Femur (tissue), 1 donor: Measurements from ENCODE around the gene FOXE3.

ENCODE experiments used
- DNase-seq: peaks from one replicate; pipeline ENCODE4 v3.0.0-alpha.2; 2017

The FOXE3 gene

GRCh38 chr1:47406966-47407365 lies 9.1 kb upstream of the FOXE3 start:
- DNase-seq, result no peak

DNA sequence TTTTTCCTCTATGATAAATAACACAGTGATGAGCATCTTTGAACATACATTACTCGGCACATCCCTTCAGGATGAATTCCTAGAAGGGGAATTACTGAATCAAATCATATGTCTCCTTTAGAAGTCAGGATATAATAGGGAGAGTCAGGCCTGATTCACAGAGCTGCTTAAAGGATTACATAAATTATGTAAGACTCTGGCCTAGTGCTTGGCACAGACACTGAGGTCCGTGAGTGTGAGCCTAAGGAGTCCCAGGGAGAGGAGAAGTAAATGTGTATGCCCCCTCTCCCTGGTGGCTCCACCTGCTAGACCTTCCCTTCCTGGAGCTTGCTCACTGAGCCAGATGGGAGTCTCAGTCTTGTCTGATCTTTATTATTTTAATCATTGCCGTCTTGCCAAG lies 8.6 kb upstream of the FOXE3 start:
- DNase-seq, result no peak

DNA sequence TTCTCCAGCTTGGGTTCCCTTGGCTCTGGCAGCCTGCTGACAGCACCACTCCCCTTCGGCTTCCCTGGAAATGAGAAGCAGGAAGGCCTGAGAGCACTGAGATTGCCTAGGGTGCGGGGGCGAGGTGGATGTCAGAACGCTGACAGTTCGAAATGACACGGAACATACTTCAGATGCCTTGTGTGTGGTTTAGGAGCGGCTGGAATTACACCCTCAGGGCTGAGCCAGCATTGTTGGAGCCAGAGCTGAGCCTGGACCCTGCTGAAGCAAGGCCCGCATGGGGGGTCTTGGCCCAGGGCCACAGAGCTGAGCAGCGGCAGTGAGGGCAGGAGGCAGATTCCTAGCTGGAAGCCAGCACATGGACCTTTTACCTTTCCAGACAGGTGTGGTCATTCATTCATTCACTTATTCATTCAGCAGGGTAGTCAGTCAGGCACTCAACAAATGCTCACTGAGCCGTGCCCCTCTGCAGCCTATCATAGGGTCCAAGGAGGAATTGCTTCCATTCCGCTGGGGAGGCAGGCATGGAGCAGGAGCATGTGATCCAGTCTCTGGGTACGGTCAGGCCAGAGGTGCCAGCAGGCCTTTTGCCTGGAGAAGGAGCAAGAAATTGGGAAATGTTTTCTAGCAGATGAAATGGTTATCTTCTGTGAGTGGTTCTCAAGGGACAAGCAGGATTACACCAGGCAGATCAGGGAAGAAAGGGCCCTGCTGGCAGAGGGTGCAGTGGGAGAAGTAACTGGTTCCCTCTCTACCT lies 6.6 kb upstream of the FOXE3 start:
- no peak for DNase-seq

GRCh38 chr1:47410068-47410455 lies 6.0 kb upstream of the FOXE3 start:
- no peak for DNase-seq

DNA sequence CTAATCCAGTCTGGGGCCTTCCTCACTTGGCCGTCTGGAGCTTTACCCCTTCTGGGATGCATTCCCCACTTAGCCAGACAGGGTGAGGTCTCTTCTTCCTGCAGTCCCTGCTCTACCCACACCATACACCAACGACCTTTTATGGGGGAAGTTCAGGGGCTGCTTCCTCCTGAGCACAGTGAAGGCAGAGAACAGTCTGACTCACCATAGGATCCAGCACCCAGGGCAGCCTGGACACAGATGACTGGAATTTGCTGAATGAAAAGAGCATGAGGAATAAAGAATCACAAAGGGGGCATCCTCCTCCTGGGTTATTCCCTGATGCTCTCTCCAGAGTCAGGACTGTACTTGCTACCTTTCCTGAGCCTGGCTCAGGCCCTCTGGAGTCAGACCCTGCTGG lies 4.6 kb upstream of the FOXE3 start:
- no peak for DNase-seq

DNA sequence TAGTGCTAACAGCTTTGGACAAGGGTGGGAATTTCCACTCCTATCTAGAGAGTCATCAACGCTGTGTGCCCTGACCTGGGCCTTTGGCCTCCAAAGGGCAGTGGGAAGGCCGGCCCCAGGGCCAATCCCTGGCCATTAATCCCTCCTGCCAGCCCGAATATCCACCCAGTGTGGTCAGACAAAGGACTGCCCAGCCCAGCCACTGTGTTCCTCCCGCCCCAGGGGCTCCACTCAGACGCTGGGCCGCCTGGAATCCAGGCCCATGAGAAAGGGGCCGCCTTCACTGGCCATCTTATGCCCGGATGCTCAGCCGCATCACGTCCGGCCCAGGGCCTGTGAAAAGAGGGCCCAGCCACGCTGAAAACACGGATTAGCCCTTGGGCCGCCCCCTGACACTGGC lies 3.6 kb upstream of the FOXE3 start:
- no peak for DNase-seq

DNA sequence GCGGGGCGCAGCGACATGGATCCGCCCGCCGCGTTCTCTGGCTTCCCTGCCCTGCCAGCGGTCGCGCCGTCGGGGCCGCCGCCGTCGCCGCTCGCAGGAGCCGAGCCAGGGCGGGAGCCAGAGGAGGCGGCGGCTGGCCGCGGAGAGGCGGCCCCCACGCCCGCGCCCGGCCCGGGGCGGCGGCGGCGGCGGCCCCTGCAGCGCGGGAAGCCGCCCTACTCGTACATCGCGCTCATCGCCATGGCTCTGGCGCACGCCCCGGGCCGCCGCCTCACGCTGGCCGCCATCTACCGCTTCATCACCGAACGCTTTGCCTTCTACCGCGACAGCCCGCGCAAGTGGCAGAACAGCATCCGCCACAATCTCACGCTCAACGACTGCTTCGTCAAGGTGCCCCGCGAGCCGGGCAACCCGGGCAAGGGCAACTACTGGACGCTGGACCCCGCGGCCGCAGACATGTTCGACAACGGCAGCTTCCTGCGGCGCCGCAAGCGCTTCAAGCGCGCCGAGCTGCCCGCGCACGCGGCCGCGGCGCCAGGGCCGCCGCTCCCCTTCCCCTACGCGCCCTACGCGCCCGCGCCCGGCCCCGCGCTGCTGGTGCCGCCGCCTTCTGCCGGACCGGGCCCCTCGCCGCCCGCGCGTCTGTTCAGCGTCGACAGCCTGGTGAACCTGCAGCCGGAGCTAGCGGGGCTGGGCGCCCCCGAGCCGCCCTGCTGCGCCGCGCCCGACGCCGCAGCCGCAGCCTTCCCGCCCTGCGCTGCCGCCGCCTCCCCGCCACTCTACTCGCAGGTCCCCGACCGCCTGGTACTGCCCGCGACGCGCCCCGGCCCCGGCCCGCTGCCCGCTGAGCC lies 459 bp downstream of the FOXE3 start:
- no peak for DNase-seq

DNA sequence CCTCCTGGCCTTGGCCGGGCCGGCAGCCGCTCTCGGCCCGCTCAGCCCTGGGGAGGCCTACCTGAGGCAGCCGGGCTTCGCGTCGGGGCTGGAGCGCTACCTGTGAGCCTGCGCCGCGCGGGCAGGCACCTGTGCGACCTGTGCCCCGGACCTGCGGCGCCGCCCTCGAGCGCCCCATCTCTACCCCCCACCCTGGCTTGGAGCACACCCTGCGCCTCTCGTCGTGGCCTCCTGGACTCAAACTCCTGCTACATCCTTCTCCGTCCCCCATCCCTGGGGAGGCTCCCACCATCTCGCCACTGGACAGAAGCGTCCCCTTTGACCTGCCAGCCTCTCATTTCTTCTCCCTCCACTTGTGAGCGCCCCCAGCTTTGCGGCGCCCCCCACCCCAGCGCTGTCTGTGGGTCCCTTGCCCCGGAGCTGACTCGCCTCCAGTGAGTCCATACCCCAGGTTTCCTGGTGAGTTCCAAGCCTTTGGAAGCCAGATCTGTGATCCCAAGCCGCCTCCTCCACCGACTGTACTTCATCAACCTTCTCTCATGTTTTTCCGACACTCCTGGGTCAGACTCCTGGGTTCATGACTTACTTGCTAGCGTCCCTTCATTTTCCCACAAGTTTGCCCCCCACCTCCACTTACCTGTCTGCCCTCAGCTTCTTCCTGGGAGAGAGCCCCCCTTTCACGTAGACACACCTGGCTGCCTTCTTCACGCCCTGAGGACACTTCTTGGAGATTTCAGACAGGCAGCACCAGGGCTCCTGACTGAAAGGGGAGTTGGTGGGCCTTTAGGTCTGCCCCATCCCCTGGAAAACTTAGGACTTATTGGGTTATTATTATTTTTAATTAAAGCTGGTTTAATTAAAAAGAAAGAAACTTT lies 1.3 kb downstream of the FOXE3 start:
- DNase-seq, result no peak

GRCh38 chr1:47418122-47418521 lies 2.0 kb downstream of the FOXE3 start:
- no peak for DNase-seq

GRCh38 chr1:47418681-47419325 lies 2.7 kb downstream of the FOXE3 start:
- no peak for DNase-seq

DNA sequence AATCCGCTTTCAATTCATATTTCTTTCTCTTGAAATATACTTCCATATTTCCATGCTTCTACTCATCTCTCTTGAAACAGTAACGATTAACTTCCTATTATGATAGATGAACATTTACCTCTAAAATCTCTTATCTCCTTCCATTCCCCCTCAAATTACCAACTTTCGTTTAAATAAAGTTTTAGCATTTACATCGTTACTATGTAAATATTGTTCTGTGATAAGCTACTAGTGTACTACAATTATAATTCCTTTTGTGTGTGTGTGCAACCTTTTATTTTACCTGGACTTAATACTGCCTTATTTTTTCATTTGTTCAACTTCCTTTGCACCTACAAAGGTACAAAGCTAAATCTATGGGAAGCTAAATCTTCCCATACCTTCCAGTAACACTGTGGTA lies 4.5 kb downstream of the FOXE3 start:
- DNase-seq, result no peak

DNA sequence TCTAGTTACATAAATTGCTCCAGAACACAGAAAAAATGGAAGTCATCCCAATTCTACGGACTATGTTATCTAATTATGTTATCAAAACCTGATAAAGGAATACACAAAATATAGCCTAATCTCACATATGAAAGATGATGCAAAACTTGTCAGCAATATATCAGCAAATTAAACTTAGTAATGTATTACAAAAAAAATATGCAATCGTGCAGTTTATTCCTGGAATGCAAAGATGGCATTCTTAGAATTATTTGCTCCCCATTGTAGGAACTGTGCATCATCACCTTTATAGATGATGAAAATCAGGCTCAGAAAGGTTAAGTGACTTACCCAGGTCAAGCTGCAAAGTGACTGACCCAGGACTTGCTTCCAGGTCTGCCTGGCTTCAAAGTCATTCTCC lies 7.8 kb downstream of the FOXE3 start:
- no peak for DNase-seq

GRCh38 chr1:47424336-47424982 lies 8.4 kb downstream of the FOXE3 start:
- no peak for DNase-seq

- DNase-seq, result no peak
These were observed 15.4 kb downstream of the FOXE3 start for GRCh38 chr1:47431534-47431933.

DNA sequence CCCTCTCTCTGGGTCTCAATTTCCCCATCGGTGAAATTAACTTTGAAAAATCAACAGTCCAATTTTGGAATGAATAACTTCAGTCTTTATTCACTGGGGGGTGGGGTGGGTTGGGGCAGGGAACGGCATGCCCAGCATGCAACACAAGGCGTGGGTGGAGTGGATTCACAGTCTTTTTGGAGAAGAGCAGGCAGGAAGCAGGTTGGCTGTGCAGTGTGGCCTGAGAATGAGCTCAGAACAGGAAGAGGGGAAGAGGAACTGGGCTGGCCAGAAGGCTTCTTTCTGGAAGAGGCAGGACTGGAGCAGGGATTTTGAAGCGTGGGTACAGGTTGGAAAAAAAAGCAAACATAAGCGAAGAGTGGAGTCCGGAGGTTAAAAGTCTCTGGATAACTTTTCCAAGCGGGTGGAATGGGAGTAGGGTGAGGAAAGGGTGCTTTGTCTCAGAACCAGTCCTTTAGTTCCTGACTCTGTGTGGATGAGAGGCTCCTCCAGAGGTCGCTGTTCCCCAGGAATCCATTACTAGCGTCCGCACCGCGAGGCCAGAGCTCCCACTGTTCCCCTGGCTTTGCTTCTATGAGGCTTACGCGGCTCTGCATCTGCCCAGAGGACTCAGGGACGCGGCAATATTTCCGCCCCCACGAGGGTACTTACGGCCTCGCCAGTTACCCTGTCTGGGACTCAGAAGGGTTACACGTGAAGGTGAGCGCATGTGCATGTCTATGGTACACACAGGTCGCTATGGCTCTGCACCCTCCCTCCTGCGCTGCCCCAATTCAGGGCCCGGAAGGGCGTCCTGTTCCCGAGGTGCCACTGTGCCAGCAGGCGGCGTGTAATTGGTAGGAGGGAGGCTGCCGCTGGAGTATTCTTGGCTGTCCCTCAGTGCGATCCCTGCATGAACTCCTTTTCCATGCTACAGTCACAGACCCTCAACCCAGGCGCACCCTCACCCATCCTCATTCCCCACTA lies 16.3 kb downstream of the FOXE3 start:
- DNase-seq, result peak; percentile 90

- DNase-seq, result no peak
These were observed 16.9 kb downstream of the FOXE3 start for GRCh38 chr1:47433037-47433421.

- no peak for DNase-seq
These were observed 17.5 kb downstream of the FOXE3 start for GRCh38 chr1:47433477-47434050.

DNA sequence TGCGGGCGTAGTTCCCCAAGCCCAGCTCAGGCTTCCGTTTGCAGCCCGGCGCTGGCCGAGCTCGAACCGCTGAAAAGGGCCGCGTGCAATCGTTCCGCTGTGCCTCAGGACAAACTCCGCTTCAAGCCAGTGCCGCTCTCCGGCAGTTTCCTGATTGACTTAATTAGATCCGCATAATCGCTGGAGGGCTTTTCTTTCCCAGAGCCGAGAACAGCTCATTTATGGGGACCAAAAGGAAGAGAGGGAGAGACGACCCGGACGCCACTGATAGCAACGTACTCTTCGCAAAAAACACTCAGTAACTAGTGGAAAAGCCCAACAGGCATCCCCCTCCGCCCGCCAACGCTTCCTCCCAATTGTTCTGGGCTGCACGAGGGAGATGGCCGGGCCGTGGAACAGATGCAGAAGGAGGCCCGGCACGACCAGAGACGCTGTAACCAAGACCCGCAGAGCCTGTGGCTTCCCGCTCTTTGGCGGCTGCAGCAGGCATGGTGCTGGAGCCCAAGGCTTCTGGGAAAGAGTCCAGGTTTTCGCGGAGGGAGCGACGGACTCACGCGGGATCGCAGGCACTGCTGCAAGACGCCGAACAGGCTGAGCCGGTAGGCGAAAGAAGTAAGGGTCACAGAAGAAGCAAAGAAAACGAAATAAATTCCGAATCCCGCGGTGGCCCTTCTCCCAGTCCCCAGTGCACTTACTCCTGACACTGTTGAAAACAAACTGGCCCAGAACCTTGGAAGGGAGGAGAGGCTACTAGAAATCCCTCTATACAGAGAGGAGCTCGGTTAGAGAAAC lies 18.2 kb downstream of the FOXE3 start:
- DNase-seq, result peak; percentile 80

- no peak for DNase-seq
These were observed 19.6 kb downstream of the FOXE3 start for GRCh38 chr1:47435506-47436303.
